Measurements from ENCODE around the gene EYS. TPM values are rescaled to one million over a fixed set of nuclear protein-coding genes. Genes with fewer than 3 reads are reported as not detected.

EYS gene
- total and polyA plus RNA-seq, 2 of the 13 experiments (the other 11 are each of a cell fraction or from before 2014, with no cell fraction given) = 0.04 to 0.07 TPM

GRCh38 chr6:63816401-63816981 lies 1890.5 kb downstream of the EYS start:
- ChIA-PET CTCF (ENCODE audit: low intra/inter-chr PET ratio, low total read pairs) (no interaction called here), POLR2A (no interaction called here)
- Histone ChIP-seq H3K4me2 (ENCODE audit: low read depth, low read length) (no peak overlapping the region), H4K20me1 (ENCODE audit: insufficient read depth, low read length) (no peaks in the 10 kb centered on the region), H3K27ac (ENCODE audit: extremely low read length, insufficient read depth, low read length) (no peak overlapping the region), H3K79me2 (ENCODE audit: insufficient read depth, low read length) (no peaks in the 10 kb centered on the region), H3K4me1 (ENCODE audit: insufficient read depth, low read length) (no peaks in the 10 kb centered on the region), H3K9ac (ENCODE audit: insufficient read depth, low read depth, low read length) (no peak overlapping the region), H3K36me3 (replicated peaks in 1 of 2; ENCODE audit: control insufficient read depth in 1 of 2, insufficient read depth in 2 of 2, low read length in 2 of 2) (no peaks in the 10 kb centered on the region), H2AFZ (ENCODE audit: low read length) (no peak overlapping the region), H3K4me3 (replicated peaks in 1 of 3; ENCODE audit: insufficient read depth in 1 of 3, low read depth in 2 of 3, low read length in 3 of 3) (no peak overlapping the region), H3K9me3 (ENCODE audit: low read length) (no peaks in the 10 kb centered on the region), H3K27me3 (ENCODE audit: control insufficient read depth in 1 of 2, insufficient read depth in 2 of 2, low read length in 2 of 2) (no peaks in the 10 kb centered on the region)
- 26% methylated on average over 5 of the region's 5 CpGs for WGBS (ENCODE audit: low lambda C conversion rate)
- DNase-seq (ENCODE audit: low spot score) (no peak), ATAC-seq (no peak), FAIRE-seq (no peak)
- intact Hi-C loops (cut with micrococcal nuclease; ENCODE audit: unreplicated experiment) = no loop called here
- in situ Hi-C loops (cut with HindIII; ENCODE audit: extremely low pct_ligation_motif_present, low pct_unique_long_range_greater_than_20kb) = loop anchor here (25.0 kb wide), 1 partner anchor 754 kb away; no protein-coding TSS in a partner anchor
- BruUV-seq (replicated peaks) = no TSS peak
- TF ChIP-seq, protein P1, sequence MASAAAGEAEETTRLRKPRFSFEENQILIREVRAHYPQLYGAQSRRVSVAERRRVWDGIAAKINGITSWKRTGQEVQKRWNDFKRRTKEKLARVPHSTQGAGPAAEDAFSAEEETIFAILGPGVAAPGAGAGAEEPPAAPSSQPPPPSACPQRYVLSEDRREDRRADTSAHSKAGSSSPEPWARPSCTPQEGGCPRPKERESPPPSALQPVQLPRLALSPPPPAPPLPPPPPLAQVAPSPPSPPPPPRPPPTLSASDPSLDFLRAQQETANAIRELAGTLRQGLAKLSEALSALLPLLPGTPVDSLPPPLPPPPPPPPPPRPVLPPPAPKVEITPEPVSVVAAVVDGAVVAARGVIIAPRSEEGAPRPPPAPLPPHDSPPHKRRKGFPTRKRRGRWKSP (CRISPR knock-in tag; IDR thresholded peaks at IDR 0.05) = no peak
- TF ChIP-seq SMAD3 (CRISPR knock-in tag; IDR thresholded peaks at IDR 0.05) (no peak), ETV6 (CRISPR knock-in tag; conservative IDR thresholded peaks at IDR 0.05) (no peak), ZNF75D (CRISPR knock-in tag; IDR thresholded peaks at IDR 0.05; ENCODE audit: borderline replicate concordance) (no peak), SIX1 (CRISPR knock-in tag; IDR thresholded peaks at IDR 0.05; ENCODE audit: borderline replicate concordance) (no peak), PBX3 (CRISPR knock-in tag; IDR thresholded peaks at IDR 0.05; ENCODE audit: borderline replicate concordance) (no peak), MBD4 (IDR thresholded peaks at IDR 0.05; ENCODE audit: borderline replicate concordance, low read length) (no peak), ZNF770 (CRISPR knock-in tag; IDR thresholded peaks at IDR 0.05) (no peak), CENPX (CRISPR knock-in tag; IDR thresholded peaks at IDR 0.05) (no peak), ZZZ3 (CRISPR knock-in tag; IDR thresholded peaks at IDR 0.05; ENCODE audit: borderline replicate concordance) (no peak), ZNF292 (CRISPR knock-in tag; IDR thresholded peaks at IDR 0.05; ENCODE audit: borderline replicate concordance, low read depth) (no peak), ZFAT (CRISPR knock-in tag; conservative IDR thresholded peaks at IDR 0.05) (no peak), NR3C1 (CRISPR knock-in tag; IDR thresholded peaks at IDR 0.05) (no peak)
- TF ChIP-seq, protein P2, sequence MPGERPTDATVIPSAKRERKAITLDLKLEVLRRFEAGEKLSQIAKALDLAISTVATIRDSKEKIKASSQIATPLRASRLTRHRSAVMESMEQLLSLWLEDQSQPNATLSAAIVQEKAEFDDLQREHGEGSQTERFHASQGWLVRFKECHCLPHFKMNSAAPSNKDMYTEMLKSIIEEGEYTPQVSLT (CRISPR knock-in tag; IDR thresholded peaks at IDR 0.05; ENCODE audit: borderline replicate concordance, low read depth) = no peak

Measured in HepG2 (cell line).